Epithelial cell of esophagus (primary cell): ENCODE measurements around the gene ANXA10.

Experiments used
- DNase-seq: peaks from one replicate; pipeline ENCODE4 v3.0.0; 2010; ENCODE audit warnings: low read depth
- H3K4me3 ChIP-seq: 2 replicates; pipeline ENCODE4 v1.5.1; 2011; ENCODE audit warnings: mild to moderate bottlenecking, low read length, control low read depth
- TF ChIP-seq, protein P1 (sequence below): IDR thresholded peaks from 2 replicates; pipeline ENCODE4 v1.5.1; 2011; ENCODE audit warnings: low read depth, mild to moderate bottlenecking, low read length, control low read depth, inconsistent platforms; ENCODE audit not compliant: insufficient read depth; ENCODE audit errors: missing control alignments

ANXA10 gene

DNA sequence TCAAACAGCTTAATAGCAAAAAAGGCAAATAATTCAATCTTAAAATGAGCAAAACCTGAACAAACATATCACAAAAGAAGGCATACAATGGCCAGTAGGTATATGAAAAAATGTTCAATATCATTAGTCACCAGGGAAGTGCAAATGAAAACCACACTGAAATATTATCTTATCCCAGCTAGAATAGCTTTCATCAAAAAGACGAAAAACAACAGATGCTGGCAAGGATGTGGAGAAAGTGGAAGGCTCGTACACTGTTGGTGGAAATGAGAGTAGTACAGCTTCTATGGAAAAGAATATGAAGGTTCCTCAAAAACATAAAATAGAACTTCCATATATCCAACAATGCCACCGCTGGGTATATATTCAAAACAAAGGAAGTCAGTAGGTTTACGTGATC, 29.3 kb upstream of the ANXA10 start:
- TF ChIP-seq, protein P1, sequence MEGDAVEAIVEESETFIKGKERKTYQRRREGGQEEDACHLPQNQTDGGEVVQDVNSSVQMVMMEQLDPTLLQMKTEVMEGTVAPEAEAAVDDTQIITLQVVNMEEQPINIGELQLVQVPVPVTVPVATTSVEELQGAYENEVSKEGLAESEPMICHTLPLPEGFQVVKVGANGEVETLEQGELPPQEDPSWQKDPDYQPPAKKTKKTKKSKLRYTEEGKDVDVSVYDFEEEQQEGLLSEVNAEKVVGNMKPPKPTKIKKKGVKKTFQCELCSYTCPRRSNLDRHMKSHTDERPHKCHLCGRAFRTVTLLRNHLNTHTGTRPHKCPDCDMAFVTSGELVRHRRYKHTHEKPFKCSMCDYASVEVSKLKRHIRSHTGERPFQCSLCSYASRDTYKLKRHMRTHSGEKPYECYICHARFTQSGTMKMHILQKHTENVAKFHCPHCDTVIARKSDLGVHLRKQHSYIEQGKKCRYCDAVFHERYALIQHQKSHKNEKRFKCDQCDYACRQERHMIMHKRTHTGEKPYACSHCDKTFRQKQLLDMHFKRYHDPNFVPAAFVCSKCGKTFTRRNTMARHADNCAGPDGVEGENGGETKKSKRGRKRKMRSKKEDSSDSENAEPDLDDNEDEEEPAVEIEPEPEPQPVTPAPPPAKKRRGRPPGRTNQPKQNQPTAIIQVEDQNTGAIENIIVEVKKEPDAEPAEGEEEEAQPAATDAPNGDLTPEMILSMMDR: no peak
- no peak for DNase-seq
- H3K4me3 ChIP-seq: no peak overlapping the region

GRCh38 chr4:168070903-168071302, 21.4 kb upstream of the ANXA10 start:
- TF ChIP-seq, protein P1: no peak
- no peak overlapping the region for H3K4me3 ChIP-seq
- peak; percentile 14 for DNase-seq

DNA sequence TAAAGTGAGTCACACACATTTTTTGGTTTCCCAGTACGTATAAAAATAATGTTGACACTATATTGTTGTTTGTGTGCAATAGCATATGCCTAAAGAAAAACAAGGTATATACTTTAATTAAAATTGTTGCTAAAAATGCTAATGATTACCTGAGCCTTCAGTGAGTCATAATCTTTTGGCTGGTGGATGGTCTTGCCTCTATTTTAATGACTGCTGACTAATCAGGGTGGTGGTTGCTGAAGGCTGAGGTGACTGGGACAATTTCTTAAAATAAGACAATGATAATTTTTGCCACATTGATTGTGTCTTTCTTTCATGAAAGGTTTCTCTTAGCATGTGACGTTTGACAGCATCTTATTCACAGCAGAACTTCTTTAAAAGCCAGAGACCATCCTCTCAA, 21.0 kb upstream of the ANXA10 start:
- peak; percentile 50 for DNase-seq
- TF ChIP-seq, protein P1: no peak

DNA sequence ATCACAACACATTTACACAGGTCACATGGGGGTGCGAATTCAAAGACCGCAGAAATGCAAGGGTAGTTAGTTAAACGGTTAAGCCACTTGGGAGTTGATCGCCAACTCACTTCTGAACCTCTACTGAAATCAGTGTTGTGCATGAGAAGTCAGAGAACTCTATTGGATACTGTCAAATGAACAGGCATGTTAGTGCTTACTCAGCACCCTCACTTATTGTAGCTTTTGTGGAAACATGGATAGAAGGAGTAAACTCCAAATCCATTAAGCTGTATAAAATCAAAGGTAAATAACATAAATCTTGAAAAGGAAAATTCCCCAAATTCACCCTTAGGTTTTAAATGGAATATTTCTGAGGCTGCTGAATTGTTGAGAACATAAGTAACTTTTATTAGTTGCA, 17.5 kb upstream of the ANXA10 start:
- no peak for DNase-seq
- H3K4me3 ChIP-seq: no peak overlapping the region
- TF ChIP-seq, protein P1: no peak

More for the DNA sequence above, 21.0 kb upstream of the ANXA10 start:
- no peak overlapping the region for H3K4me3 ChIP-seq

GRCh38 chr4:168076989-168077725, 15.2 kb upstream of the ANXA10 start:
- TF ChIP-seq, protein P1: peak; percentile 99
- peak; percentile 80 for DNase-seq
- H3K4me3 ChIP-seq: no peak overlapping the region

- TF ChIP-seq, protein P1: no peak
Measured at GRCh38 chr4:168077726-168078239, 14.6 kb upstream of the ANXA10 start.

GRCh38 chr4:168082379-168082778, 10.0 kb upstream of the ANXA10 start:
- TF ChIP-seq, protein P1: no peak
- no peak for DNase-seq
- no peak overlapping the region for H3K4me3 ChIP-seq

More at GRCh38 chr4:168077726-168078239, 14.6 kb upstream of the ANXA10 start:
- DNase-seq: no peak
- no peak overlapping the region for H3K4me3 ChIP-seq
